GM23338 (cell line): ENCODE results near the gene ACAD9. TPM values are rescaled to one million over a fixed set of nuclear protein-coding genes. Genes with fewer than 3 reads are reported as not detected.

Source experiments
- ATAC-seq: fragments of 200-7000 bp; cut with Tn5 transposase; 3 replicates; pipeline ENCODE4 v1.9.1; 2020
- DNase-seq: peaks from one replicate; pipeline ENCODE4 v3.0.0-alpha.2; 2015; ENCODE audit warnings: low spot score
- H2AFZ ChIP-seq: fragments of 200-600 bp; sonication (generic); 2 replicates; pipeline ENCODE4 v1.8.0; 2016; ENCODE audit warnings: antibody characterized with exemption, mild to moderate bottlenecking, moderate library complexity
- H3F3A ChIP-seq: fragments of 200-600 bp; sonication (generic); replicated peaks from 2 replicates; pipeline ENCODE4 v1.8.0; 2017; ENCODE audit warnings: antibody characterized with exemption, mixed run types, low read depth
- H3K27ac ChIP-seq: fragments of 200-600 bp; sonication (generic); 2 replicates; pipeline ENCODE4 v1.6.1; 2016; ENCODE audit warnings: low read depth
- H3K27me3 ChIP-seq: fragments of 200-600 bp; sonication (generic); 2 replicates; pipeline ENCODE4 v1.8.0; 2016; ENCODE audit warnings: mild to moderate bottlenecking, mixed run types, moderate library complexity; ENCODE audit not compliant: insufficient read depth
- H3K36me3 ChIP-seq: fragments of 200-600 bp; sonication (generic); 2 replicates; pipeline ENCODE4 v1.8.0; 2016; ENCODE audit warnings: mild to moderate bottlenecking; ENCODE audit not compliant: insufficient read depth
- H3K4me1 ChIP-seq: fragments of 200-600 bp; sonication (generic); 2 replicates; pipeline ENCODE4 v1.8.0; 2016; ENCODE audit warnings: mild to moderate bottlenecking, moderate library complexity; ENCODE audit not compliant: insufficient read depth
- H3K4me2 ChIP-seq: fragments of 200-600 bp; sonication (generic); 2 replicates; pipeline ENCODE4 v1.7.1; 2017; ENCODE audit warnings: mixed run types
- H3K4me3 ChIP-seq: fragments of 200-600 bp; sonication (generic); 2 replicates; pipeline ENCODE4 v1.6.1; 2016; ENCODE audit warnings: mixed run types
- H3K79me2 ChIP-seq: fragments of 200-600 bp; sonication (generic); replicated peaks from 2 replicates; pipeline ENCODE4 v1.8.0; 2017; ENCODE audit warnings: mild to moderate bottlenecking; ENCODE audit not compliant: insufficient read depth
- H3K9me2 ChIP-seq: fragments of 200-600 bp; sonication (generic); 2 replicates; pipeline ENCODE4 v1.8.0; 2017; ENCODE audit not compliant: insufficient read depth
- H4K20me1 ChIP-seq: fragments of 200-600 bp; sonication (generic); replicated peaks from 2 replicates; pipeline ENCODE4 v1.8.0; 2017; ENCODE audit warnings: mild to moderate bottlenecking; ENCODE audit not compliant: insufficient read depth
- H3K27ac Mint-ChIP-seq: 2 replicates; pipeline ENCODE4 v1.8.0; 2020; ENCODE audit warnings: inconsistent platforms, mild to moderate bottlenecking, moderate library complexity, mixed read lengths
- H3K27me3 Mint-ChIP-seq: 3 replicates; pipeline ENCODE4 v1.8.0; 2022; ENCODE audit warnings: low read depth, mild to moderate bottlenecking, moderate library complexity, mixed read lengths, inconsistent platforms; ENCODE audit not compliant: insufficient read depth, poor library complexity
- H3K36me3 Mint-ChIP-seq: 3 replicates; pipeline ENCODE4 v1.8.0; 2021; ENCODE audit warnings: low read depth, mild to moderate bottlenecking, inconsistent platforms, moderate library complexity, mixed read lengths
- H3K4me1 Mint-ChIP-seq: 3 replicates; pipeline ENCODE4 v1.8.0; 2020; ENCODE audit warnings: mild to moderate bottlenecking, inconsistent platforms, mixed read lengths
- H3K4me3 Mint-ChIP-seq: 3 replicates; pipeline ENCODE4 v1.8.0; 2021; ENCODE audit warnings: moderate library complexity, mild to moderate bottlenecking, inconsistent platforms, mixed read lengths
- H3K9me3 Mint-ChIP-seq: 3 replicates; pipeline ENCODE4 v1.8.0; 2020; ENCODE audit warnings: moderate library complexity, mild to moderate bottlenecking, inconsistent platforms, mixed read lengths
- EZH2 ChIP-seq: fragments of 200-600 bp; sonication (generic); IDR thresholded peaks from one replicate; pipeline ENCODE4 v1.8.0; 2017; ENCODE audit warnings: antibody characterized with exemption, mild to moderate bottlenecking, low read depth; ENCODE audit not compliant: unreplicated experiment
- POLR2AphosphoS5 ChIP-seq: IDR thresholded peaks from 2 replicates; pipeline ENCODE4 v1.6.1; 2016; ENCODE audit warnings: antibody characterized with exemption, low read depth
- polyA plus RNA-seq: library from polyadenylated mRNA; unstranded; fragments of >200 nt; fragmentation: Nextera tagmentation; extraction: Ambion mirVana; gene quantifications from 2 replicates; pipeline ENCODE4 v1.2.1, GENCODE V29; 2016
- total RNA-seq: library from RNA; depleted of rRNA; stranded (reverse); fragments of >200 nt; shearing (Covaris generic); gene quantifications from 2 replicates; pipeline ENCODE4 v1.2.3, GENCODE V29; 2014
- TF ChIP-seq, protein P1 (sequence below): fragments of 250-450 bp; sonication (Bioruptor Pico); IDR thresholded peaks from 2 replicates; pipeline ENCODE4 v1.5.0; 2020; ENCODE audit warnings: mild to moderate bottlenecking, moderate library complexity
- TF ChIP-seq, protein P2 (sequence below), 2 experiments: fragments of 200-600 bp in 1 of 2; sonication (generic) in 1 of 2; conservative IDR thresholded peaks; 2 replicates each; pipeline versions ENCODE4 v1.5.1 to v1.6.1; 2016 to 2017; ENCODE audit warnings: antibody characterized with exemption in 2 of 2, low read depth in 2 of 2, mild to moderate bottlenecking in 2 of 2, moderate library complexity in 1 of 2

ACAD9 gene
- total and polyA plus RNA-seq, 2 experiments from 2014 or later = 21.2 to 36.4 TPM

- no peaks in the 10 kb centered on the region for H3K27me3 ChIP-seq
- H4K20me1 ChIP-seq = no peaks in the 10 kb centered on the region
- no peaks in the 10 kb centered on the region for H3K9me3 Mint-ChIP-seq
- H3K36me3 Mint-ChIP-seq = no peaks in the 10 kb centered on the region
- H3K4me2 ChIP-seq = no peak overlapping the region
- no peaks in the 10 kb centered on the region for H3K9me2 ChIP-seq
- peaks cover 4% of the 10 kb centered on the region for H3K27me3 Mint-ChIP-seq
- DNase-seq (no peak), ATAC-seq (no peak)
- no peaks in the 10 kb centered on the region for H3K4me1 ChIP-seq
- H3K27ac ChIP-seq = no peak overlapping the region
- H3F3A ChIP-seq = no peaks in the 10 kb centered on the region
- no peak overlapping the region for H3K4me3 Mint-ChIP-seq
- no peak overlapping the region for H3K4me3 ChIP-seq
- H3K27ac Mint-ChIP-seq = no peak overlapping the region
- no peak overlapping the region for H2AFZ ChIP-seq
- no peaks in the 10 kb centered on the region for H3K79me2 ChIP-seq
- no peaks in the 10 kb centered on the region for H3K4me1 Mint-ChIP-seq
- TF ChIP-seq EZH2 (no peak), POLR2AphosphoS5 (no peak)
- no peaks in the 10 kb centered on the region for H3K36me3 ChIP-seq
Measured at GRCh38 chr3:128940252-128940651, 60.8 kb downstream of the ACAD9 start.

DNA sequence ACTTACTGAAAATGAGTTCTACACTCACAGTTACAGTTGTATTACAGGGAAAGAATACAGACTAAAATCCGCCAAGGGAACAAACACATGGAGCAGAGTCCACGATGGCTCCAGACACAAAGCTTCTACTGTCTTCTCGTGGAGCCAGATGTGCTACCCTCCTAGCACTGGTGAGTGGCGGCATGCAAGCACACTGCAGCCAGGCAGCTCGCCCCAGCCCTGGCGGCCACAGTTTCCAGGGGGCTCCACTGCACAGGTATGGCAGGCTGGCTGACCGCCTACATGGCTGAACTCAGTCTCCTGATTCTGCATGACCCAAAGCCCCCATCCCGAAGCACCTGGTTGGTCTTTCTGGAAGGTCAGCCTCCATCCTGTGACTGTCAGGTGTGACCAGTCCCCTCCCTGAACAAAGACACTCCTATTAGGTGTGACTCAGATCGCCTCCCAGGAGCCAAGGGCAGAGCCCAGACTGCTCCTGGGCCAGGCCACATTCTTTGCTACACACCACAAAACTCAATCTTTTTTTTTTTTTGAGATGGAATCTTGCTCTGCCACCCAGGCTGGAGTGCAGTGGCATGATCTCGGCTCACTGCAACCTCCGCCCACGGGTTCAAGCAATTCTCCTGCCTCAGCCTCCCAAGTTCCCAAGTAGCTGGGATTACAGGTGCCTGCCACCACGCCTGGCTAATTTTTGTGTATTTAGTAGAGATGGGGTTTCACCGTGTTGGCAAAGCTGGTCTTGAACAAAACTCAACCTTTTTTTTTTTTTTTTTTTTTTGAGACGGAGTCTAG lies 62.9 kb downstream of the ACAD9 start:
- Mint-ChIP-seq H3K4me1 (no peaks in the 10 kb centered on the region), H3K27me3 (no peaks in the 10 kb centered on the region), H3K36me3 (no peaks in the 10 kb centered on the region), H3K27ac (no peak overlapping the region), H3K4me3 (no peak overlapping the region), H3K9me3 (no peaks in the 10 kb centered on the region)
- Histone ChIP-seq H3K4me2 (no peak overlapping the region), H3K27ac (no peak overlapping the region), H3K9me2 (no peaks in the 10 kb centered on the region), H3K4me1 (no peaks in the 10 kb centered on the region), H3K36me3 (no peaks in the 10 kb centered on the region), H3F3A (no peaks in the 10 kb centered on the region), H3K27me3 (no peaks in the 10 kb centered on the region), H3K79me2 (no peaks in the 10 kb centered on the region), H2AFZ (0 out of 2 replicates have a peak overlapping the region, but pooled peaks have one; percentile 23), H3K4me3 (no peak overlapping the region), H4K20me1 (no peaks in the 10 kb centered on the region)
- ATAC-seq (peak; percentile 65), DNase-seq (no peak)
- TF ChIP-seq, protein P1, sequence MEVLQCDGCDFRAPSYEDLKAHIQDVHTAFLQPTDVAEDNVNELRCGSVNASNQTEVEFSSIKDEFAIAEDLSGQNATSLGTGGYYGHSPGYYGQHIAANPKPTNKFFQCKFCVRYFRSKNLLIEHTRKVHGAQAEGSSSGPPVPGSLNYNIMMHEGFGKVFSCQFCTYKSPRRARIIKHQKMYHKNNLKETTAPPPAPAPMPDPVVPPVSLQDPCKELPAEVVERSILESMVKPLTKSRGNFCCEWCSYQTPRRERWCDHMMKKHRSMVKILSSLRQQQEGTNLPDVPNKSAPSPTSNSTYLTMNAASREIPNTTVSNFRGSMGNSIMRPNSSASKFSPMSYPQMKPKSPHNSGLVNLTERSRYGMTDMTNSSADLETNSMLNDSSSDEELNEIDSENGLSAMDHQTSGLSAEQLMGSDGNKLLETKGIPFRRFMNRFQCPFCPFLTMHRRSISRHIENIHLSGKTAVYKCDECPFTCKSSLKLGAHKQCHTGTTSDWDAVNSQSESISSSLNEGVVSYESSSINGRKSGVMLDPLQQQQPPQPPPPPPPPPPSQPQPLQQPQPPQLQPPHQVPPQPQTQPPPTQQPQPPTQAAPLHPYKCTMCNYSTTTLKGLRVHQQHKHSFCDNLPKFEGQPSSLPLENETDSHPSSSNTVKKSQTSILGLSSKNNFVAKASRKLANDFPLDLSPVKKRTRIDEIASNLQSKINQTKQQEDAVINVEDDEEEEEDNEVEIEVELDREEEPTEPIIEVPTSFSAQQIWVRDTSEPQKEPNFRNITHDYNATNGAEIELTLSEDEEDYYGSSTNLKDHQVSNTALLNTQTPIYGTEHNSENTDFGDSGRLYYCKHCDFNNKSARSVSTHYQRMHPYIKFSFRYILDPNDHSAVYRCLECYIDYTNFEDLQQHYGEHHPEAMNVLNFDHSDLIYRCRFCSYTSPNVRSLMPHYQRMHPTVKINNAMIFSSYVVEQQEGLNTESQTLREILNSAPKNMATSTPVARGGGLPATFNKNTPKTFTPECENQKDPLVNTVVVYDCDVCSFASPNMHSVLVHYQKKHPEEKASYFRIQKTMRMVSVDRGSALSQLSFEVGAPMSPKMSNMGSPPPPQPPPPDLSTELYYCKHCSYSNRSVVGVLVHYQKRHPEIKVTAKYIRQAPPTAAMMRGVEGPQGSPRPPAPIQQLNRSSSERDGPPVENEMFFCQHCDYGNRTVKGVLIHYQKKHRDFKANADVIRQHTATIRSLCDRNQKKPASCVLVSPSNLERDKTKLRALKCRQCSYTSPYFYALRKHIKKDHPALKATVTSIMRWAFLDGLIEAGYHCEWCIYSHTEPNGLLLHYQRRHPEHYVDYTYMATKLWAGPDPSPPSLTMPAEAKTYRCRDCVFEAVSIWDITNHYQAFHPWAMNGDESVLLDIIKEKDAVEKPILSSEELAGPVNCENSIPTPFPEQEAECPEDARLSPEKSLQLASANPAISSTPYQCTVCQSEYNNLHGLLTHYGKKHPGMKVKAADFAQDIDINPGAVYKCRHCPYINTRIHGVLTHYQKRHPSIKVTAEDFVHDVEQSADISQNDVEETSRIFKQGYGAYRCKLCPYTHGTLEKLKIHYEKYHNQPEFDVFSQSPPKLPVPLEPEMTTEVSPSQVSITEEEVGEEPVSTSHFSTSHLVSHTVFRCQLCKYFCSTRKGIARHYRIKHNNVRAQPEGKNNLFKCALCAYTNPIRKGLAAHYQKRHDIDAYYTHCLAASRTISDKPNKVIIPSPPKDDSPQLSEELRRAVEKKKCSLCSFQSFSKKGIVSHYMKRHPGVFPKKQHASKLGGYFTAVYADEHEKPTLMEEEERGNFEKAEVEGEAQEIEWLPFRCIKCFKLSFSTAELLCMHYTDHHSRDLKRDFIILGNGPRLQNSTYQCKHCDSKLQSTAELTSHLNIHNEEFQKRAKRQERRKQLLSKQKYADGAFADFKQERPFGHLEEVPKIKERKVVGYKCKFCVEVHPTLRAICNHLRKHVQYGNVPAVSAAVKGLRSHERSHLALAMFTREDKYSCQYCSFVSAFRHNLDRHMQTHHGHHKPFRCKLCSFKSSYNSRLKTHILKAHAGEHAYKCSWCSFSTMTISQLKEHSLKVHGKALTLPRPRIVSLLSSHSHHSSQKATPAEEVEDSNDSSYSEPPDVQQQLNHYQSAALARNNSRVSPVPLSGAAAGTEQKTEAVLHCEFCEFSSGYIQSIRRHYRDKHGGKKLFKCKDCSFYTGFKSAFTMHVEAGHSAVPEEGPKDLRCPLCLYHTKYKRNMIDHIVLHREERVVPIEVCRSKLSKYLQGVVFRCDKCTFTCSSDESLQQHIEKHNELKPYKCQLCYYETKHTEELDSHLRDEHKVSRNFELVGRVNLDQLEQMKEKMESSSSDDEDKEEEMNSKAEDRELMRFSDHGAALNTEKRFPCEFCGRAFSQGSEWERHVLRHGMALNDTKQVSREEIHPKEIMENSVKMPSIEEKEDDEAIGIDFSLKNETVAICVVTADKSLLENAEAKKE = no peak
- TF ChIP-seq, protein P2, sequence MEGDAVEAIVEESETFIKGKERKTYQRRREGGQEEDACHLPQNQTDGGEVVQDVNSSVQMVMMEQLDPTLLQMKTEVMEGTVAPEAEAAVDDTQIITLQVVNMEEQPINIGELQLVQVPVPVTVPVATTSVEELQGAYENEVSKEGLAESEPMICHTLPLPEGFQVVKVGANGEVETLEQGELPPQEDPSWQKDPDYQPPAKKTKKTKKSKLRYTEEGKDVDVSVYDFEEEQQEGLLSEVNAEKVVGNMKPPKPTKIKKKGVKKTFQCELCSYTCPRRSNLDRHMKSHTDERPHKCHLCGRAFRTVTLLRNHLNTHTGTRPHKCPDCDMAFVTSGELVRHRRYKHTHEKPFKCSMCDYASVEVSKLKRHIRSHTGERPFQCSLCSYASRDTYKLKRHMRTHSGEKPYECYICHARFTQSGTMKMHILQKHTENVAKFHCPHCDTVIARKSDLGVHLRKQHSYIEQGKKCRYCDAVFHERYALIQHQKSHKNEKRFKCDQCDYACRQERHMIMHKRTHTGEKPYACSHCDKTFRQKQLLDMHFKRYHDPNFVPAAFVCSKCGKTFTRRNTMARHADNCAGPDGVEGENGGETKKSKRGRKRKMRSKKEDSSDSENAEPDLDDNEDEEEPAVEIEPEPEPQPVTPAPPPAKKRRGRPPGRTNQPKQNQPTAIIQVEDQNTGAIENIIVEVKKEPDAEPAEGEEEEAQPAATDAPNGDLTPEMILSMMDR (conservative IDR thresholded peaks at IDR 0.05; ENCODE audit: low read depth in 2 of 2) = 0 out of 4 replicates have a peak, but pooled peaks of 1 of the 2 experiments have one; percentile 3
- no peak for TF ChIP-seq POLR2AphosphoS5
